Fibroblast of gingiva (primary cell): ENCODE data around the gene TGFB1I1.

ENCODE experiments used
- DNase-seq: peaks from one replicate; pipeline ENCODE4 v3.0.0-alpha.2; 2011; ENCODE audit warnings: low read depth

The TGFB1I1 gene

GRCh38 chr16:31452631-31453106, 19.3 kb upstream of the TGFB1I1 start:
- peak; percentile 90 for DNase-seq

- DNase-seq = peak; percentile 84
These were observed 18.4 kb upstream of the TGFB1I1 start for GRCh38 chr16:31453255-31454204.

DNA sequence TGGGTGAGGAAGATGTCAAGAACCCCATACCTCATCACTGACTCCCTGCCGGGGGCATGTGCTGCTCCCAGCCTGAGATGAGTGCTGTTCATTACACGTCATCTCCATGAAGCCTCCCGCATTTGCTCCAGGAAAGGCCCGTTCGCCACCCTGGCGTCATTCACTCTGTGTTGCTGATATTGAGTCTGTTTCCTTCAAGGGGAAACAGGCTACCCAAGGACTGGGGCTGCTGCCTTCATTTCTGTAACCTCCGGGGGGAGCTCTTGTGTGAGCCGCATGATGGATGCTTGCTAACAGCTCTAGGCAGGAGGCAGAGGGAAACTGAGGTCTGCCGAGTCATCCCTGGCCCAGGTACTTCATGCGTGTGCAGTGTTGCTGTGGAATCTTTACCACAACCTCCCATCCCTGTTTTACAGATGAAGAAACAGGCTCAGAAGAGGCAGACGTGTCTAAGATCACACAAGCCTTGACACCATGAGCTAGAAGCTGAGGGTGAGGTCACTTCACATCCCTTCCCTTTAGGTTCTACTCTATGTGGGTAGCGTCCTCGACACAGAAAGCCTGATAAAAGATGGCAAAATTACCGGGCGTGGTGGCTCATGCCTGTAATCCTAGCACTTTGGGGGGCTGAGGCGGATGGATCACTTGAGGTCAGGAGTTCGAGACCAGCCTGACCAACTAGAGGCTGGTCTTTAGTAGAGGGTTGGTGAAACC, 16.2 kb upstream of the TGFB1I1 start:
- DNase-seq = no peak

- no peak for DNase-seq
These were observed 15.0 kb upstream of the TGFB1I1 start for GRCh38 chr16:31456988-31457360.

DNA sequence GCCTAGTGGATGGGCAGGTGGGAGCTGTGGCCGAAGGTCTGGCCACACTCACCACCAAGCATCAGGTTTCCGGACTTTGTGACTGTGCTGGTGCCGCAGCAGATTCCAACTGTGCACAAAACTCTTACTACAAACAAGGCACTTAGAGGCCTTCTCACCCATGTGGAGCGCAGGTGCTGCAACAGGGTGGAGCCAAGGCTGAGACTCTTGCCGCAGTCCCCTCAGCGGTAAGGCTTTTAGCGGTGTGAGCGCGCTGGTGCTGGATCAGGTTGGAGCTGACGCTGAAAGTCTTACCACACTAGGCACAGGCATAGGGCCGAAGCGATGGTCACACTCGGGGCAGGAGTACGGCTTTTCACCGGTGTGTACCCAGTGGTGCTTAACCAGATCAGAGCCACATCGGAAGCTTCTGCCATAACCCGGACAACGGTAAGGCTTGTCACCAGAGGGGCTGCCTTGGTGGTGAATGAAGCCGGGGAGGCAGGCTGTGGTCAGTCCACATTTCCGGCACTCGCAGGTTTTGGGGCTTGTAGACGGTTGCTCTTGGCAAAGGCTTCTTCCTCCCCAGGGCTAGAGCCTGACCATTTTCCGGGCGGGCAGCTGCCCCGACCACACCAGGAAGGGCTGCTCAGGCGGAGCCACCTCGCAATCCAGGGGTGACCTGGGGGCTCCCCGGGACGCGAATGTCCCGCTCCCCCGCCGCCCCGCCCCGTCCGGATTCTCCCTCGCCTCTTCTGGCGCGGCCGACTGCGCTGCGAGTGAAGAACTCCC, 13.7 kb upstream of the TGFB1I1 start:
- DNase-seq = peak; percentile 33

GRCh38 chr16:31458844-31459686, 12.9 kb upstream of the TGFB1I1 start, which contains the start of gene ARMC5:
TSS of gene ARMC5 (plus strand) at chr16:31459501. CDS start at chr16:31459525, 24 bp downstream.
- peak; percentile 98 for DNase-seq

DNA sequence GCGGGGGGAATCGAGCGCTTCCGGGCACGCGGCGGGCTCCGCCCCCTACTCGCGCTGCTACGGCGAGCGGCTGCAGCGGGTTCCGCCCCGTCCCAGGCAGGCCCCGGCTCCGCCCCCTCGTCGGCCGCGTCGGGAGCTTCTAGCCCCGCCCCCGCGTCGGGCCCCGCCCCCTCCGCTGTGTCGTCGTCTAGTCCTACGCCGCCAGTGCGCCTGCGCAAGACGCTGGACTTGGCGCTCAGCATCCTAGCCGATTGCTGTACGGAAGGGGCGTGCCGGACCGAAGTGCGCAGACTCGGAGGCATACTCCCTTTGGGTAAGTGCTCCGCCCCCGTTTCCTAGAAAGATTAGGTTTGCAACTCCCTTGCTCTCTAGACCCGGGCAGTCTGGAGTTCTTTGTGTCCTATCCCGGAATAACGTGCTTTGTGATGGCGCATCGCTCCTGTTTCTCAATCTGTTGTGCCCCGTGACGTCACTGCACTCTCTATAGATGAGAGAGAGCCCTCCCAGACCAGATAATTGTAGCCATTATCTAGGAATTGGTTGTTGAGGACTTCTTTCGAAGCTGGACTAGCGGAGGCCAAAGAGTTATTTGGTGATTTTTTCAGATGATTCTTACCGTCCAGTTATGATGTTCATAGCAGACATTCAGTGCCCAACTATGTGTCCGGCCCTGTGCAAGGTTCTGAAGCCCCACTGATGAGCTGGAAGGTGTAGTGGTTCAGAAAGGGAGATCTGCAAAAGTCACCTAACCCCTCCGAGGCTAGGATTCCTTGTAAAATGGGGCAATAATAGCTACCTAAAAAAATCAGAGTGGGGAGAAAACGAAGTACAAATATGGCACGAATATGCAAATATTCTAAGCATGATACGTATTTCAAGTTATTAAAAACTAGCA, 12.0 kb upstream of the TGFB1I1 start:
- peak; percentile 99 for DNase-seq

- peak; percentile 92 for DNase-seq
These were observed 11.4 kb upstream of the TGFB1I1 start for GRCh38 chr16:31460582-31461002.

GRCh38 chr16:31461201-31461920, 10.6 kb upstream of the TGFB1I1 start:
- DNase-seq = no peak

GRCh38 chr16:31461921-31462804, 9.8 kb upstream of the TGFB1I1 start:
- no peak for DNase-seq

GRCh38 chr16:31464348-31464769, 7.6 kb upstream of the TGFB1I1 start:
- DNase-seq = no peak

GRCh38 chr16:31464781-31465260, 7.1 kb upstream of the TGFB1I1 start:
- no peak for DNase-seq

DNA sequence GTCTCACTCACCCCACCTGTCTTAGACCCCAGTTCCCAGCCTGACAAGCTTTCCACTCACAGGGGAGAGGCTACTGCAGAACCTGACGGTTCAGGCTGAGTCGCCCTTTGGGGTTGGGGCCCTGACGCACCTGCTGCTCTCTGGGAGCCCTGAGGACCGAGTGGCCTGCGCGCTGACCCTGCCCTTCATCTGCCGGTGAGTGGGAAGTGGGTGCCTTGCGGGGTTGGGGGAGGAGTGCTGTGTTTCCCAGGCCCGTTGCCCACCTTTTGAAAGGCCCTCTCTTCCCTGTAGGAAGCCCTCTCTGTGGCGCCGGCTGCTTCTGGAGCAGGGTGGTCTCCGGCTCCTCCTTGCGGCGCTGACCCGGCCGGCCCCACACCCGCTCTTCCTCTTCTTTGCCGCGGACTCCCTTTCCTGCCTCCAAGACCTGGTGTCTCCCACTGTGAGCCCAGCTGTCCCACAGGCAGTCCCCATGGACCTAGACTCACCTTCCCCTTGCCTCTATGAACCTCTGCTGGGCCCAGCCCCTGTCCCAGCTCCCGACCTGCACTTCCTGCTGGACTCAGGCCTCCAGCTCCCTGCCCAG, 6.1 kb upstream of the TGFB1I1 start:
- DNase-seq = no peak

GRCh38 chr16:31466381-31466841, 5.5 kb upstream of the TGFB1I1 start:
- DNase-seq = no peak

DNA sequence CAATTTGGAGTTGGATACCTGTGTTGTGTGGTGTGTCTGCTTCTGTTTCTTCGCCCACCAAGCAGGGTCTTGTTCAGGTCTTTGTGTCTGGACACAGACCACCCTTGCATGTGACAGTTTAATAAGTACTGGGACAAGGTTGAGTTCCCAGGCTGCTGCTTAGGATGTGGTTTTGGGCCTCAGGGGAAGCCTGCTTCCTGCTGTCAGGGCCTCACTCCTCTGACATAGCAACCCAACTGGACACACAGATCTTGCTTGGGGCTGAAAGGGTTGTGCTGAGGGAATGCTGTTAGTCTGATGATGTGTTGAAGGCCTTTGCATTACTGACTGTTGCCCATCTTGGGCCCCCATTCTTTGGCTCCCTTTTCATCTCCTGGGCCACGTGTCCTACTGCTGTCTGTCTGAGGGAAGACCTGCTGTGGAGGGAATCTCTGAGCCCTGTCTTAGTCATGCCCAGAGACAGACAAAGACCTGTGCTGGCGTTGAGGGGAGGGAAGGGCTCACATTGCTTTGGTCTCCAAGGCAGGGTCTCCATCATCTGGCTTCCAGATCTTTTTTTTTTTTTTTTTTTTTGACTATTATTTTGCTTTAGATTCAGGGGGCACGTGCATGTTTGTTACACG, 4.7 kb upstream of the TGFB1I1 start:
- DNase-seq = no peak

DNA sequence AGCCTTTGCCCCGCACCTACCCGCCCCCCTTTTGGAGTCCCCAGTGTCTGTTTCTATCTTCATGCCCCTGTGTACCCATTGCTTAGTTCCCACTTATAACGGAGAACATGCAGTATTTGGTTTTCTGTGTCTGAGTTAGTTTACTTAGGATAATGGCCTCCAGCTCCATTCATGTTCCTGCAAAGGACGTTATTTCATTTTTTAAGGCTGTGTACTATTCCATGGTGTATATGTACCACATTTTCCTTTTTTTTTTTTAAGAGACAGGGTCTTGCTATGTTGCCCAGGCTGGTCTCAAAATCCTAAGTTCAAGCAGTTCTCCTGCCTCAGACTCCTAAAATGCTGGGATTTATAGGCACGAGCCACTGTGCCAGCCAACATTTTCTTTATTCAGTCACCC, 4.1 kb upstream of the TGFB1I1 start:
- no peak for DNase-seq

DNA sequence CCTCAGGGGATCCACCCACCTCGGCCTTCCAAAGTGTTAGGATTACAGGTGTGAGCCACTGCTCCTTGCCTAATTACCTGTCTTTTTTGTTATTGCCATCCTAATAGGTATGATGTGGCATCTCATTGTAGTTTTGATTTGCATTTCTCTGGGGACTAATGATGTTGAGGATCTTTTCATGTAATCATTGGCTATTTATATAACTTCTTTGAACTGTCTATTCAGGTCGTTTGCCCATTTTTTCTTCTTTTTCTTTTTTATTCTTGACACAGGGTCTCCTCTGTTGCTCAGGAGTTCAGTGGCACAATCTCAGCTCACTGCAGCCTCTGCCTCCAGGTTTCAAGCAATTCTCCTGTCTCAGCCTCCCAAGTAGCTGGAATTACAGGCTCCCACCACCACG, 1.3 kb upstream of the TGFB1I1 start:
- no peak for DNase-seq
